ENCODE results near the gene KLC4.

- no peak for TF ChIP-seq ZBTB7A (IDR thresholded peaks at IDR 0.05; ENCODE audit: borderline replicate concordance, control insufficient read depth, low read depth, low read length)
- no peak for TF ChIP-seq EP300 (IDR thresholded peaks at IDR 0.05; ENCODE audit: low read length)
- TF ChIP-seq SPI1 (IDR thresholded peaks at IDR 0.05; ENCODE audit: borderline replicate concordance, low read depth, low read length) = no peak
- no peak for TF ChIP-seq CREB5 (CRISPR knock-in tag; IDR thresholded peaks at IDR 0.05)
- peak; percentile 51 for TF ChIP-seq POLR2G (IDR thresholded peaks at IDR 0.05; ENCODE audit: low read depth, low read length)
Observed at GRCh38 chr6:43035495-43036194, 23.8 kb upstream of the KLC4 start.
